ENCODE data around the gene MARCHF2.

The MARCHF2 gene

DNA sequence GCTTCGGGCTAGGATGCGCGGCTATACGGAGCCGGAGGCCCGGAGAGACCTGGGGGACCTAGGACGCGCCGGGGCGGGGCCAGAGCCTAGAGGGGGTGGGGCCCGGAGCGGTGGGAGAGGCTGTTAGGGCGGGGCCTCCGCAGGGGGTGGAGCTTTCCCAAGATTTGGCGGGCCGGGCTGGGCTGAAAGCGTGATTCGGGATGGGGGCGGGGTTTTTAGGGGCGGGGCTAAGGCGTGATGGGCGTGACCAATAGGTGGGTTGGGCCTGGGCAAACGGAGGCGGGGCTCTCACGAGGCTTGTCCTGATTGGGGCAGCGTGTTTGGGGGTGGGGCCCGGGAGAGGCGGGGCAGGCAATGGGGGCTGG lies 22.5 kb upstream of the MARCHF2 start:
- no peaks in the 10 kb centered on the region for H3K9me3 ChIP-seq (ENCODE audit: control insufficient read depth, low read length)
- H3K4me1 ChIP-seq (ENCODE audit: control insufficient read depth, insufficient read depth, low read length), result peaks cover 37% of the 10 kb centered on the region
- peak overlapping the region; percentile 97 for H3K4me3 ChIP-seq (ENCODE audit: low read length)
- H3K36me3 ChIP-seq (ENCODE audit: control insufficient read depth, insufficient read depth, low read length, severe bottlenecking), result no peaks in the 10 kb centered on the region
- H3K27me3 ChIP-seq (replicated peaks; ENCODE audit: control insufficient read depth, insufficient read depth, low read length), result no peaks in the 10 kb centered on the region
- peak; percentile 97 for DNase-seq (ENCODE audit: low read depth)
- peak overlapping the region; percentile 99 for H3K9ac ChIP-seq (ENCODE audit: low read length)

DNA sequence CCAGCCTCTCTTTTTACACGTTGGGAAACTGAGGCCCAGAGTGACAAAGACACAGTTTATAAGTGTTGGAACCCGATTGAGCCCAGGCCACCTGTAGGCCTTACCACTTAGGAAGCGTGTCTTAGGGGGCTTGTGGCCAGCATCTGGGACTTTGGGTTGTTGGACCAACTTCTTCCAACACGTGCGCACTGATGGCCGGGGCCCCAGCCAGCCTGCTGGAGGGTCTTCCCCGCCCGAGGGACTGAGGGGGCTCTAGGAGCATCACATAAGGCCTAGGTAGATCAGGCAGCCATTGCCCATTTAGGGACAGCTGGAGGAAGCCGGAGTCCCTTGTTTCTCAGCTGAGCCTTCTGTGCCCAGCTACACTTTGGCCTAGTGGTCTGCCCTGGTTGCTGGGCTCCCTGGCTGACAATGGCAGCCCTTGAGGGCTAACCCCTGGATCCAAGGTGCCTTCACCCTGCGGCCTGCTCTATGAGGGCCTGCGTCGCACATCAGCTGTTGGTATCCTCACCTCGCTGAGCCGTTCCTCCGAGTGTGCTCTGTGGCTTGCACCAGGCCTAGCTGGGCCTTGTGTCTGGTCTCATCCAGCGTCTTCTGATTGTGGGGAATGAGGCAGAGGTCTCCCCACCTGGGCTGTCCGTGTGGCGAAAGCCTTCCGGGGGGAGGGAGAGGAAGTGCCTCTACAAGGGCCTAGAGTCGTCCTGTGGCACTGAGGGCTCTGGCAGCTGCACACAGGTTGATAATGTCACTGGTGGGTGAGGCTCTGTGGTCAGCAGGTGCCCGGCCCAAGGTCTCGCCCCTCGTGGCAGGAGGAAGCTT lies 21.7 kb upstream of the MARCHF2 start:
- no peaks in the 10 kb centered on the region for H3K36me3 ChIP-seq (ENCODE audit: control insufficient read depth, insufficient read depth, low read length, severe bottlenecking)
- H3K9ac ChIP-seq (ENCODE audit: low read length), result peak overlapping the region; percentile 79
- H3K4me3 ChIP-seq (ENCODE audit: low read length), result peak overlapping the region; percentile 74
- peaks cover 37% of the 10 kb centered on the region for H3K4me1 ChIP-seq (ENCODE audit: control insufficient read depth, insufficient read depth, low read length)
- no peak for DNase-seq (ENCODE audit: low read depth)
- H3K27me3 ChIP-seq (replicated peaks; ENCODE audit: control insufficient read depth, insufficient read depth, low read length), result no peaks in the 10 kb centered on the region
- H3K9me3 ChIP-seq (ENCODE audit: control insufficient read depth, low read length), result no peaks in the 10 kb centered on the region

DNA sequence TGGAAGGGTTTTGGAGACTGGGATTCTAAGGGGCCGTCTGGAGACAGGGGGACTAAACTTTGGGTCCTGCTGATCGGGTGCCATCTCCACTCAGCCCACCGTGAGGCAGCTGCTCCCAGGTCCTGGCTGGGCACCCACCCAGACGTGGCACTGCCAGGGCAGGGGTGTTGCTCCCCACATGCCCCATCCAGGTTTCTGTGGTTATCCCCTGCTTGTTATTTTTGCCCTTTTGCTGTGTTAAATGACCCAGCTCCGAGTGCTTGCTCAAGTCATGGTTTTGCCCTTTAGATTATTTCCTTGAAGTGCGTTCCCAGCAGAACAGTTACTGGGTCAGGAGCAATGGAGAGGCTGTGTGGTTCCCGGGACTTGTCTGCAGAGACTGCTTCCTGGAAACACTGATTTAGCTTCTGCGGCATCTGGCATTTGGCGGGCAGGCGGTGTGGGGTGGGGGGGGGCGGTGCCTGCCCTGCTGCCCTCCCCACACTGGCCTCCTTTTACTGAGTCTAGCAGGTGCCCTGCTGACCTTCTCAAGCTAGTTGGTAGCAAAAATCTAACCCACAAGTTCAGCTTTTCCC lies 21.0 kb upstream of the MARCHF2 start:
- Histone ChIP-seq H3K36me3 (ENCODE audit: control insufficient read depth, insufficient read depth, low read length, severe bottlenecking) (no peaks in the 10 kb centered on the region), H3K27me3 (replicated peaks; ENCODE audit: control insufficient read depth, insufficient read depth, low read length) (no peaks in the 10 kb centered on the region), H3K9me3 (ENCODE audit: control insufficient read depth, low read length) (no peaks in the 10 kb centered on the region), H3K4me1 (ENCODE audit: control insufficient read depth, insufficient read depth, low read length) (peaks cover 42% of the 10 kb centered on the region), H3K4me3 (ENCODE audit: low read length) (peak overlapping the region; percentile 74), H3K9ac (ENCODE audit: low read length) (peak overlapping the region; percentile 79)
- no peak for DNase-seq (ENCODE audit: low read depth)

DNA sequence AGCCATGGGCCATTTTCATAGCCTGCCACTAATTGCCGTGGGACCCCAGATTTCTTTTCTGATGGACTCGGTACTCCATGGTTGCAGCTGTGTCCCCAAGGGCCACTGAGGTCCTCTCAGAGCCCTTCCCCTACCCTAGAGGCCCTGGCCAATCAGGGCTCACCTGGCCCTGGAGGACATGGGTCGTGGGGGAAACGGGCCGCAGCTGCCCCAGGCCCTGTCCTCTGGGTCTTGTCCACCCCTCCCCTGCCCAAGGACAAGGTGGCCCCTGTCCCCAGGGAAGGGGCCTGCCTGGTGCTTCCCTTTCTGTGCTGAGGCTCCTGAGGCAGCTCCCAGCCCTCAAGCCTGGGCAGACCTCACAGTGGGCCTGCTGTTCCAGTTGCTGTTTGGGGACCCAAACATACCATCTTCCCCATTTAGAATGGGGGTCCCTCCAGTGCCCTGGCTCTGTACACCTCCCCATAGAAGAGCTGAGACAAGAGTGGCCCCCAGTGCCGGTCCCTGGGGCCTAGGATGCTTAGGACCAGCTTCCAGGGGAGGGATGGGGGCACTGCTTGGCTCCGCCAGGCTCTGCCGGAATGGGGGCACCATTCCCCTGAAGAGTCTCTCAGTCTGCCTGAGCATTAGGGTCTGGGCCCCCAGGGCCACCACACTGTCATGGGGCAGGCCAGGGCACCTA lies 19.8 kb upstream of the MARCHF2 start:
- peak overlapping the region; percentile 25 for H3K9ac ChIP-seq (ENCODE audit: low read length)
- H3K27me3 ChIP-seq (replicated peaks; ENCODE audit: control insufficient read depth, insufficient read depth, low read length), result no peaks in the 10 kb centered on the region
- peaks cover 48% of the 10 kb centered on the region for H3K4me1 ChIP-seq (ENCODE audit: control insufficient read depth, insufficient read depth, low read length)
- DNase-seq (ENCODE audit: low read depth), result no peak
- no peak overlapping the region for H3K4me3 ChIP-seq (ENCODE audit: low read length)
- H3K36me3 ChIP-seq (ENCODE audit: control insufficient read depth, insufficient read depth, low read length, severe bottlenecking), result no peaks in the 10 kb centered on the region
- H3K9me3 ChIP-seq (ENCODE audit: control insufficient read depth, low read length), result no peaks in the 10 kb centered on the region

DNA sequence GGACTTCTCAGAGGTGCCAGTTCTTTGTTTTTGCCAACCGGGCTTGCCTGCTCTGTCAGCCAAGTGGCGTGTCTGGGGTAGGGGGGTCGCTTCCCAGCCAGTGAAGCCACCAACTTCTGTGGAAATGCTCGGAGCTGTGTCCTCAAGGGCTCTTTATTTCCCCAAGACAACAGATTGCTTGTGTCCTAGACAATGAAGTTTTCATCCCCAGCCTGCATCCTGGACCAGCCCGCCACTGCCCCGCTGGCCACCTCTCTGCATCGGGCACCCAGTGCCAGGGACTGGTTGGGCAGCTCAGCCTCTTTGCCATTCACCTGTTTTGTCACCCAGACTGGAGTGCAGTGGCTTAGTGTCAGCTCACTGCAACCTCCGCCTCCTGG lies 19.2 kb upstream of the MARCHF2 start:
- Histone ChIP-seq H3K4me3 (ENCODE audit: low read length) (no peak overlapping the region), H3K36me3 (ENCODE audit: control insufficient read depth, insufficient read depth, low read length, severe bottlenecking) (no peaks in the 10 kb centered on the region), H3K27me3 (replicated peaks; ENCODE audit: control insufficient read depth, insufficient read depth, low read length) (no peaks in the 10 kb centered on the region), H3K9ac (ENCODE audit: low read length) (peak overlapping the region; percentile 25), H3K9me3 (ENCODE audit: control insufficient read depth, low read length) (no peaks in the 10 kb centered on the region), H3K4me1 (ENCODE audit: control insufficient read depth, insufficient read depth, low read length) (peaks cover 50% of the 10 kb centered on the region)
- no peak for DNase-seq (ENCODE audit: low read depth)

DNA sequence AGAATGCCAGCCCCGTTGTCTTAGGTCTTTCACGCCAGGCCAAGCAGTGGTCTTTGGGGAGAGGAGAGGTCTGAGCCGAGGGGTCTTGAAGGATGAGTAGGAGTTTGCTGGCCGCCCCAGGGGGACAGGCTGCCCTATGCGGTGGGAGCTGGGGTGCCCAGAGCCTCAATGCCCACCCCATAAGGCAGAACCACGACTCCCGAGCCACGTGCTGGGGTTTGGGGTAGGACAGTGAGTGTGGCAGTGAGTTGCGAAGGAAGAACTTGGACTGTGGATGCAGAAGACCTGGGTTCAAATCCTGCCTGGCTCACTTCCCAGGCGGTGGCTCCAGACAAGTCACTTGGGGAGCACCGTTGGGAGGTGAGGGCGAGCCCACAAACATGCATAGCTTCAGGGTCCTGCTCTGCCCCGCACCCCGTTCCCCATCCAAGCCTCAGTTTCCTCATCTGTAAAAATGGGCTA lies 17.5 kb upstream of the MARCHF2 start:
- Histone ChIP-seq H3K36me3 (ENCODE audit: control insufficient read depth, insufficient read depth, low read length, severe bottlenecking) (peaks cover 12% of the 10 kb centered on the region), H3K4me3 (ENCODE audit: low read length) (no peak overlapping the region), H3K27me3 (replicated peaks; ENCODE audit: control insufficient read depth, insufficient read depth, low read length) (no peaks in the 10 kb centered on the region), H3K4me1 (ENCODE audit: control insufficient read depth, insufficient read depth, low read length) (peaks cover 50% of the 10 kb centered on the region), H3K9me3 (ENCODE audit: control insufficient read depth, low read length) (no peaks in the 10 kb centered on the region), H3K9ac (ENCODE audit: low read length) (no peak overlapping the region)
- DNase-seq (ENCODE audit: low read depth), result no peak

DNA sequence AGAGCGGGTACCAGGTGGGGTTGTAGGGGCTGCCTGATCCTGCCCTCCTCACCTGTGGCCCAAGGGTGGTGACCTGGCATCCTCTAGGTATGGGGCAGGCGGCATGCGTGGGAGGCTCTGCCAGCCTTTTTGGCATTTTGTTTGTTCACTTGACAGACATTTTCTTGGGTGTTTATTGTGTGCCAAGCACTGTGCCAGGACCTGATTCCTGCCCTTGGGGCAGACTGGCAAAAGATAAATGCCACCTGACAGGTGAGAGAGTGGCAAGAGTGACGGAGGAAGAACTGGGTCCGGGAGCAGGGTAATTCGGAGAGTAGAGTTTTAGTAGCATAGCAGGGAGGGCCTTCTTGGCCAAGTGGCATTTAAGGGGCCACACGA lies 16.9 kb upstream of the MARCHF2 start:
- Histone ChIP-seq H3K9ac (ENCODE audit: low read length) (no peak overlapping the region), H3K4me3 (ENCODE audit: low read length) (no peak overlapping the region), H3K27me3 (replicated peaks; ENCODE audit: control insufficient read depth, insufficient read depth, low read length) (no peaks in the 10 kb centered on the region), H3K4me1 (ENCODE audit: control insufficient read depth, insufficient read depth, low read length) (peaks cover 46% of the 10 kb centered on the region), H3K9me3 (ENCODE audit: control insufficient read depth, low read length) (no peaks in the 10 kb centered on the region), H3K36me3 (ENCODE audit: control insufficient read depth, insufficient read depth, low read length, severe bottlenecking) (peaks cover 12% of the 10 kb centered on the region)
- DNase-seq (ENCODE audit: low read depth), result no peak

DNA sequence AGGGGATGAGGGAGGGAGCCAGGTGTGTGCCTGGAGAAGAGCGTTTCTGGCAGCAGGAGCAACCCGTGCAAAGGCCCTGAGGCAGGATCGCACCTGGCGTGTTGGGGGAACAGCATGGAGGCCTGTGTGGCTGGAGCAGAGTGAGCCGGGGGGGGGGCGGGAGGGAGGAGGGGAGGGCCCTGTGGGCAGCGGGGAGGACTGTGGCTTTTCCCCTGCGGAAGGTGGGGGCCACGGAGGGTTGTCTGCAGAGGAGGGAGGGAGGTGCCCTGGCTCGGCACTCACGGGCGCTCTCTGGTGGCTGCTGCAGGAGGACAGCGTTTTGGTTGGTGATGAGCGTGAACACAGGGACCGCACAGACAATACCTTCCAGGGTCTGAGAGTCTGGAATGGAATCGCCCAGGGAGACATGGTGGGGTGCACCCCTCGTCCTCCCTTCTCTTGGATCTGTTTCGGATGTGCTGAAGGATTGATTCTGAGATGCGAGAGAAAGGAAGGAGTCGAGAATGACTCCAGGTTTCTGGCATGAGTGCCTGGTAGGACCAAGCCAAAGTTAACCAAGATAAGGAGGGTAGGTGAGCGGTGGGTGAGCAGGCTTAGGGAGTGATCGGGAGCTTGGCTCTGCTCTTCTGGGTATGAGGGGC lies 16.4 kb upstream of the MARCHF2 start:
- H3K4me1 ChIP-seq (ENCODE audit: control insufficient read depth, insufficient read depth, low read length), result peaks cover 41% of the 10 kb centered on the region
- no peaks in the 10 kb centered on the region for H3K27me3 ChIP-seq (replicated peaks; ENCODE audit: control insufficient read depth, insufficient read depth, low read length)
- peak; percentile 65 for DNase-seq (ENCODE audit: low read depth)
- peaks cover 12% of the 10 kb centered on the region for H3K36me3 ChIP-seq (ENCODE audit: control insufficient read depth, insufficient read depth, low read length, severe bottlenecking)
- H3K4me3 ChIP-seq (ENCODE audit: low read length), result no peak overlapping the region
- no peak overlapping the region for H3K9ac ChIP-seq (ENCODE audit: low read length)
- no peaks in the 10 kb centered on the region for H3K9me3 ChIP-seq (ENCODE audit: control insufficient read depth, low read length)

DNA sequence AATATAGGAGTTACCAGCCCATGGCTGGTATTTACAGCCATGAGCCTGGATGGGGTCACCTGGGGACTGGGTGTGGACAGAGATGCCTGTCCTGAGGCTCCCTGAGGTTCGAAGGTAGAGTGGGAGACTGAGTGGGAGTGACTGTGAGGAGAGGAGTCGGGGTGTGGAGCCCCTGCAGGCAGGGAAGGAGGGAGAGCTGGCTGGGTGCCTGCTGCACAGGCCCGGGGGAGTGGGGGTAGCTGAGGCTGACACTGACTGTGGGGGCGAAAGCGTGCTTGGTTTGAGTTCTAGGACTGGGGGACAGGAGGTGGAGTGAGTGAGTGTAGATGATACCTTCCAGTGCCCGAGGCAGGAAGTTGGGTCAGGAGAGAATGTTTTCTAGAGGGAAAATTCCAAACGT lies 15.8 kb upstream of the MARCHF2 start:
- H3K36me3 ChIP-seq (ENCODE audit: control insufficient read depth, insufficient read depth, low read length, severe bottlenecking), result peaks cover 17% of the 10 kb centered on the region
- H3K9me3 ChIP-seq (ENCODE audit: control insufficient read depth, low read length), result no peaks in the 10 kb centered on the region
- peaks cover 35% of the 10 kb centered on the region for H3K4me1 ChIP-seq (ENCODE audit: control insufficient read depth, insufficient read depth, low read length)
- no peaks in the 10 kb centered on the region for H3K27me3 ChIP-seq (replicated peaks; ENCODE audit: control insufficient read depth, insufficient read depth, low read length)
- no peak for DNase-seq (ENCODE audit: low read depth)
- no peak overlapping the region for H3K4me3 ChIP-seq (ENCODE audit: low read length)
- H3K9ac ChIP-seq (ENCODE audit: low read length), result no peak overlapping the region

DNA sequence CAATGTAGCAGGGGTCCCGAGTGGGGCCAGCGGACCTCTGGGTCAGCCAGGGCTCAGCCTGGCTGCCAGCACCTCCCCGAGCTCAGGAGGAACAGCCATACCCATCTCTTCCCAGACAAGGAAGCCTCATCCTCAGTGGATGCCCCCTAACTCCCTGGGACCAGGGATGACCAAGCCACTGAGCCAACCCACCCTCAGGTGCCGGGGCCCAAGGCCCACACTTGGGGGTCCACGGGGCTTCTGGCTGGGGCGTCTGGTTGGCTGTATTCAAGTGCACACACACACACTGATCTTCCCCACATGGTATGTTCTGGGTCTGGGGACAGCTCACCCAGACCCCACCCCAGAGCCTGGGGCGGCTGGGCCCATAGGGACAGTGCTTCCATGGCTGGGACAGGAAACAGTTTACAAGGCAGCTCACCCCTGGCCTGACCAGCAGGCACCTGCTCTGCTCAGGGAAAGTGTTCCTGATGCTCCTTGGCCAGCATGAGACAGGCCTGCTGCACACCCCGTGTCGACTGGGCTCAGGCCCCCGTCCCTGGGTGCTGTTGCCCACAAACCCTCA lies 15.3 kb upstream of the MARCHF2 start:
- H3K9ac ChIP-seq (ENCODE audit: low read length), result no peak overlapping the region
- H3K4me1 ChIP-seq (ENCODE audit: control insufficient read depth, insufficient read depth, low read length), result peaks cover 31% of the 10 kb centered on the region
- no peaks in the 10 kb centered on the region for H3K27me3 ChIP-seq (replicated peaks; ENCODE audit: control insufficient read depth, insufficient read depth, low read length)
- no peak for DNase-seq (ENCODE audit: low read depth)
- H3K36me3 ChIP-seq (ENCODE audit: control insufficient read depth, insufficient read depth, low read length, severe bottlenecking), result peaks cover 21% of the 10 kb centered on the region
- no peaks in the 10 kb centered on the region for H3K9me3 ChIP-seq (ENCODE audit: control insufficient read depth, low read length)
- no peak overlapping the region for H3K4me3 ChIP-seq (ENCODE audit: low read length)

DNA sequence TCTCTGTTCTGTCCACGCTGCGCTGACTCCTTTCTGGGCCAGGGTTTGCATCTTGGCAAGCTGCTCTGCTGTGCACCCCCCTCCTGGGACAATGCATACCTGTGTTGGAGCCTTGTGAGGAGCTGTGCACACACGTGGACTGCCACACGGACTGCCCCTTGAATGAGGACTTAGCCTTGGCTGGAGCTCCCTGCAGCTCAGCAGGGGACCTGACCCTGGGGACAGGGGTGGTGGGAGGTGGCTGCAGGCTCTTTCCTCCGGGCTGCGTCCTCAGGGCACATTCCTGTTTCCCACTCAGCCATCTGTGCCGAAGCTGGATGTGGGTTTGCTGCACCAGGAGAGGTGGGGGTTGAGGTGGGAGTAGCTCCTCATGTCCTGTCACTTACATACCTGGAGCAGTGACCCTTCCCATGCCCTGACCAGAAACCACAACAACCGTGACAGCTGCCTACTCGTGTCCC lies 14.8 kb upstream of the MARCHF2 start:
- DNase-seq (ENCODE audit: low read depth), result no peak

More for the DNA sequence above, 14.8 kb upstream of the MARCHF2 start:
- Histone ChIP-seq H3K9ac (ENCODE audit: low read length) (no peak overlapping the region), H3K4me1 (ENCODE audit: control insufficient read depth, insufficient read depth, low read length) (peaks cover 26% of the 10 kb centered on the region), H3K4me3 (ENCODE audit: low read length) (no peak overlapping the region), H3K36me3 (ENCODE audit: control insufficient read depth, insufficient read depth, low read length, severe bottlenecking) (peaks cover 23% of the 10 kb centered on the region), H3K27me3 (replicated peaks; ENCODE audit: control insufficient read depth, insufficient read depth, low read length) (no peaks in the 10 kb centered on the region), H3K9me3 (ENCODE audit: control insufficient read depth, low read length) (no peaks in the 10 kb centered on the region)
